ENCODE measurements around the gene SPACA7.

GRCh38 chr13:112447306-112447705 is 71.2 kb downstream of the SPACA7 start:
- no peak for TF ChIP-seq BHLHE40 (IDR thresholded peaks at IDR 0.05; ENCODE audit: borderline replicate concordance)
- TF ChIP-seq FOXA1 (IDR thresholded peaks at IDR 0.05): no peak
- TF ChIP-seq ELF4 (IDR thresholded peaks at IDR 0.05): no peak
- no peak for TF ChIP-seq SUZ12 (IDR thresholded peaks at IDR 0.05)
- no peak for TF ChIP-seq SP1 (IDR thresholded peaks at IDR 0.05)
- no peak for TF ChIP-seq PKNOX1 (IDR thresholded peaks at IDR 0.05)
- TF ChIP-seq HDGF (IDR thresholded peaks at IDR 0.05; ENCODE audit: borderline replicate concordance): no peak
- no peak for TF ChIP-seq FOXK2 (IDR thresholded peaks at IDR 0.05)
- TF ChIP-seq FOXM1 (IDR thresholded peaks at IDR 0.05; ENCODE audit: borderline replicate concordance): no peak

Measured in HEK293T (cell line).